Hepatocyte (in vitro differentiated cells): ENCODE data around the gene SPRYD4.

Experiments used
- CTCF ChIP-seq: fragments of 200-600 bp; sonication (generic); IDR thresholded peaks from 2 replicates; pipeline ENCODE4 v1.5.1; 2016; ENCODE audit warnings: antibody characterized with exemption, mild to moderate bottlenecking; ENCODE audit not compliant: poor library complexity
- EZH2 ChIP-seq: fragments of 200-600 bp; sonication (generic); IDR thresholded peaks from 2 replicates; pipeline ENCODE4 v1.6.1; 2016; ENCODE audit warnings: antibody characterized with exemption, mild to moderate bottlenecking, borderline replicate concordance

GRCh38 chr12:56487448-56488040 is 19.2 kb downstream of the SPRYD4 start:
- TF ChIP-seq CTCF (no peak), EZH2 (no peak)
